Measurements from ENCODE around the gene TRMT1.

The TRMT1 gene

GRCh38 chr19:13146763-13147563, 30.4 kb upstream of the TRMT1 start:
- no peak for DNase-seq (ENCODE audit: extremely low read depth, low read depth)

GRCh38 chr19:13139633-13140311, 23.2 kb upstream of the TRMT1 start:
- no peak for DNase-seq (ENCODE audit: extremely low read depth, low read depth)
- TF ChIP-seq CTCF (IDR thresholded peaks at IDR 0.05; ENCODE audit: low read depth, low read length): no peak

More at GRCh38 chr19:13146763-13147563, 30.4 kb upstream of the TRMT1 start:
- no peak for TF ChIP-seq CTCF (IDR thresholded peaks at IDR 0.05; ENCODE audit: low read depth, low read length)

GRCh38 chr19:13138916-13139198, 22.3 kb upstream of the TRMT1 start:
- TF ChIP-seq CTCF (IDR thresholded peaks at IDR 0.05; ENCODE audit: low read depth, low read length): no peak
- no peak for DNase-seq (ENCODE audit: extremely low read depth, low read depth)

- no peak for TF ChIP-seq CTCF (IDR thresholded peaks at IDR 0.05; ENCODE audit: low read depth, low read length)
- DNase-seq (ENCODE audit: extremely low read depth, low read depth): no peak
Measured at GRCh38 chr19:13138171-13138915, 21.8 kb upstream of the TRMT1 start.

GRCh38 chr19:13137290-13137794, 20.8 kb upstream of the TRMT1 start:
- DNase-seq (ENCODE audit: extremely low read depth, low read depth): no peak

More at GRCh38 chr19:13137290-13137794, 20.8 kb upstream of the TRMT1 start:
- no peak for TF ChIP-seq CTCF (IDR thresholded peaks at IDR 0.05; ENCODE audit: low read depth, low read length)
